ENCODE results near the gene PPARA.
"Not testable (repeated sequence)": the region's sequence is repeated elsewhere in the genome, so short reads cannot be mapped to it uniquely, and the experiment has no call there.

PPARA gene

GRCh38 chr22:46178755-46179505 is 28.6 kb downstream of the PPARA start:
- no peak for DNase-seq

- no peak for DNase-seq
Observed at GRCh38 chr22:46179748-46180147, 29.4 kb downstream of the PPARA start.

- no peak for DNase-seq
Observed at GRCh38 chr22:46180370-46181137, 30.2 kb downstream of the PPARA start.

- no peak for DNase-seq
Observed at GRCh38 chr22:46183733-46184132, 33.4 kb downstream of the PPARA start.

GRCh38 chr22:46185283-46185682 is 35.0 kb downstream of the PPARA start:
- no peak for DNase-seq

GRCh38 chr22:46187862-46188261 is 37.5 kb downstream of the PPARA start:
- no peak for DNase-seq

GRCh38 chr22:46192210-46192993 is 42.1 kb downstream of the PPARA start:
- no peak for DNase-seq

- no peak for DNase-seq
Observed at GRCh38 chr22:46193898-46194310, 43.6 kb downstream of the PPARA start.

GRCh38 chr22:46195487-46196165 is 45.3 kb downstream of the PPARA start:
- DNase-seq = no peak

GRCh38 chr22:46196278-46196677 is 46.0 kb downstream of the PPARA start:
- no peak for DNase-seq

- no peak for DNase-seq
Observed at GRCh38 chr22:46198274-46198673, 47.9 kb downstream of the PPARA start.

GRCh38 chr22:46198806-46199205 is 48.5 kb downstream of the PPARA start:
- DNase-seq = not testable (repeated sequence)

- no peak for DNase-seq
Observed at GRCh38 chr22:46201059-46201757, 50.9 kb downstream of the PPARA start.

- no peak for DNase-seq
Observed at GRCh38 chr22:46202897-46203600, 52.7 kb downstream of the PPARA start.

- DNase-seq = no peak
Observed at GRCh38 chr22:46203601-46203980, 53.3 kb downstream of the PPARA start.

- no peak for DNase-seq
Observed at GRCh38 chr22:46209262-46209661, 58.9 kb downstream of the PPARA start.

- no peak for DNase-seq
Observed at GRCh38 chr22:46212195-46212594, 61.9 kb downstream of the PPARA start.

- no peak for DNase-seq
Observed at GRCh38 chr22:46213052-46213451, 62.7 kb downstream of the PPARA start.

GRCh38 chr22:46214149-46214548 is 63.8 kb downstream of the PPARA start:
- no peak for DNase-seq

- DNase-seq = no peak
Observed at GRCh38 chr22:46214616-46215015, 64.3 kb downstream of the PPARA start.

- DNase-seq = no peak
Observed at GRCh38 chr22:46219636-46220035, 69.3 kb downstream of the PPARA start.

GRCh38 chr22:46220921-46221320 is 70.6 kb downstream of the PPARA start:
- no peak for DNase-seq
